Mesendoderm (in vitro differentiated cells): Measurements from ENCODE around the gene CLC.
"Not testable (repeated sequence)": the region's sequence is repeated elsewhere in the genome, so short reads cannot be mapped to it uniquely, and the experiment has no call there.

ENCODE experiments used
- DNase-seq: peaks from one replicate; pipeline ENCODE4 v3.0.0; 2013
- H2AK5ac ChIP-seq: 2 replicates; pipeline ENCODE4 v1.6.1; 2013; ENCODE audit warnings: low read length, inconsistent platforms
- H2BK120ac ChIP-seq: 2 replicates; pipeline ENCODE4 v1.6.1; 2013; ENCODE audit warnings: low read depth, mild to moderate bottlenecking, low read length, moderate library complexity, mixed read lengths
- H2BK15ac ChIP-seq: replicated peaks from 2 replicates; pipeline ENCODE4 v1.6.1; 2013; ENCODE audit warnings: low read depth, mild to moderate bottlenecking, moderate library complexity
- H2BK5ac ChIP-seq: 2 replicates; pipeline ENCODE4 v1.6.1; 2013; ENCODE audit warnings: low read length, inconsistent platforms
- H3K18ac ChIP-seq: 2 replicates; pipeline ENCODE4 v1.6.1; 2013; ENCODE audit warnings: mild to moderate bottlenecking, low read length, mixed read lengths
- H3K23ac ChIP-seq: one replicate; pipeline ENCODE4 v1.6.1; 2013; ENCODE audit warnings: low read length
- H3K27ac ChIP-seq: 2 replicates; pipeline ENCODE4 v1.5.1; 2013; ENCODE audit warnings: low read depth, mild to moderate bottlenecking, inconsistent platforms, low read length, moderate library complexity
- H3K27me3 ChIP-seq: 2 replicates; pipeline ENCODE4 v1.6.1; 2013; ENCODE audit warnings: low read length, control low read depth, mild to moderate bottlenecking, inconsistent platforms; ENCODE audit not compliant: insufficient read depth, poor library complexity
- H3K36me3 ChIP-seq: 2 replicates; pipeline ENCODE4 v1.6.1; 2013; ENCODE audit warnings: low read length, inconsistent platforms; ENCODE audit not compliant: control insufficient read depth, insufficient read depth
- H3K4ac ChIP-seq: one replicate; pipeline ENCODE4 v1.6.1; 2013; ENCODE audit warnings: low read depth, mild to moderate bottlenecking, low read length, moderate library complexity
- H3K4me1 ChIP-seq: 2 replicates; pipeline ENCODE4 v1.6.1; 2013; ENCODE audit warnings: low read depth, low read length, inconsistent platforms; ENCODE audit not compliant: control insufficient read depth
- H3K4me2 ChIP-seq: 2 replicates; pipeline ENCODE4 v1.6.1; 2013; ENCODE audit warnings: low read length
- H3K4me3 ChIP-seq: 2 replicates; pipeline ENCODE4 v1.5.1; 2013; ENCODE audit warnings: mild to moderate bottlenecking, low read length
- H3K56ac ChIP-seq: one replicate; pipeline ENCODE4 v1.6.1; 2013; ENCODE audit warnings: low read length
- H3K79me1 ChIP-seq: 2 replicates; pipeline ENCODE4 v1.6.1; 2013; ENCODE audit warnings: low read length, inconsistent platforms
- H3K79me2 ChIP-seq: 2 replicates; pipeline ENCODE4 v1.6.1; 2013; ENCODE audit warnings: mild to moderate bottlenecking, low read length; ENCODE audit not compliant: control insufficient read depth, insufficient read depth
- H3K9ac ChIP-seq: 2 replicates; pipeline ENCODE4 v1.6.1; 2013; ENCODE audit warnings: low read length, inconsistent platforms
- H4K5ac ChIP-seq: one replicate; pipeline ENCODE4 v1.6.1; 2013; ENCODE audit warnings: low read length
- H4K8ac ChIP-seq: one replicate; pipeline ENCODE4 v1.6.1; 2013; ENCODE audit warnings: low read depth, mild to moderate bottlenecking, control low read depth, low read length, moderate library complexity
- WGBS: extraction: QIAGEN DNeasy Blood & Tissue Kit; methylation state at CpG from one replicate; pipeline ENCODE4 v1.1.7; 2013; ENCODE audit warnings: low lambda C conversion rate, missing lambda C conversion rate; ENCODE audit not compliant: insufficient coverage; ENCODE audit errors: extremely low coverage; 5-methylcytosine and 5-hydroxymethylcytosine counted together

Gene CLC

GRCh38 chr19:39698535-39698934 is 39.3 kb downstream of the CLC start:
- Histone ChIP-seq H3K36me3 (no peaks in the 10 kb centered on the region), H3K4me1 (no peaks in the 10 kb centered on the region), H2BK15ac (no peak overlapping the region), H3K9ac (no peak overlapping the region), H3K4ac (no peak overlapping the region), H3K56ac (no peak overlapping the region), H3K18ac (no peak overlapping the region), H3K4me2 (no peak overlapping the region), H3K27ac (no peak overlapping the region), H3K4me3 (no peak overlapping the region), H3K23ac (no peak overlapping the region), H2BK5ac (no peak overlapping the region), H3K27me3 (no peaks in the 10 kb centered on the region), H3K79me2 (no peaks in the 10 kb centered on the region), H4K5ac (no peak overlapping the region), H3K79me1 (no peaks in the 10 kb centered on the region), H2BK120ac (no peak overlapping the region), H2AK5ac (no peak overlapping the region), H4K8ac (no peak overlapping the region)
- no peak for DNase-seq

- no peak overlapping the region for H3K18ac ChIP-seq
- no peaks in the 10 kb centered on the region for H3K4me1 ChIP-seq
- H3K79me1 ChIP-seq: no peaks in the 10 kb centered on the region
- H3K9ac ChIP-seq: no peak overlapping the region
- H2AK5ac ChIP-seq: no peak overlapping the region
- H3K36me3 ChIP-seq: no peaks in the 10 kb centered on the region
- no peak overlapping the region for H3K4me3 ChIP-seq
- H3K23ac ChIP-seq: no peak overlapping the region
- no peaks in the 10 kb centered on the region for H3K27me3 ChIP-seq
- no peaks in the 10 kb centered on the region for H3K79me2 ChIP-seq
- no peak overlapping the region for H4K5ac ChIP-seq
- no peak overlapping the region for H3K56ac ChIP-seq
- no peak overlapping the region for H3K4me2 ChIP-seq
- no peak overlapping the region for H2BK5ac ChIP-seq
- no peak overlapping the region for H2BK15ac ChIP-seq
- H3K4ac ChIP-seq: no peak overlapping the region
- no peak overlapping the region for H4K8ac ChIP-seq
- H2BK120ac ChIP-seq: no peak overlapping the region
- no peak overlapping the region for H3K27ac ChIP-seq
- no CpG with 5 or more reads among the region's 2 CpGs for WGBS
- peak; percentile 64 for DNase-seq
These were observed 41.4 kb downstream of the CLC start for GRCh38 chr19:39696387-39696786.

GRCh38 chr19:39695759-39696158 is 42.1 kb downstream of the CLC start:
- WGBS: no CpG with 5 or more reads among the region's 2 CpGs

GRCh38 chr19:39692822-39693221 is 45.0 kb downstream of the CLC start:
- H2BK120ac ChIP-seq: no peak overlapping the region
- no peaks in the 10 kb centered on the region for H3K79me2 ChIP-seq
- H3K4me3 ChIP-seq: no peak overlapping the region
- H3K4me2 ChIP-seq: no peak overlapping the region
- H3K79me1 ChIP-seq: no peaks in the 10 kb centered on the region
- no peak overlapping the region for H4K8ac ChIP-seq
- H2BK5ac ChIP-seq: no peak overlapping the region
- no peak overlapping the region for H3K18ac ChIP-seq
- no peak overlapping the region for H2AK5ac ChIP-seq
- no peak overlapping the region for H3K56ac ChIP-seq
- H3K27me3 ChIP-seq: no peaks in the 10 kb centered on the region
- H2BK15ac ChIP-seq: no peak overlapping the region
- no peak overlapping the region for H3K4ac ChIP-seq
- H3K9ac ChIP-seq: no peak overlapping the region
- no peak overlapping the region for H3K27ac ChIP-seq
- no peak overlapping the region for H4K5ac ChIP-seq
- WGBS: no CpG with 5 or more reads among the region's 1 CpG
- no peak for DNase-seq
- no peak overlapping the region for H3K23ac ChIP-seq
- no peaks in the 10 kb centered on the region for H3K4me1 ChIP-seq
- no peaks in the 10 kb centered on the region for H3K36me3 ChIP-seq

More at GRCh38 chr19:39695759-39696158, 42.1 kb downstream of the CLC start:
- H3K36me3 ChIP-seq: no peaks in the 10 kb centered on the region
- H2BK120ac ChIP-seq: no peak overlapping the region
- no peak overlapping the region for H3K23ac ChIP-seq
- H4K8ac ChIP-seq: no peak overlapping the region
- H3K79me1 ChIP-seq: no peaks in the 10 kb centered on the region
- no peak overlapping the region for H3K9ac ChIP-seq
- no peak overlapping the region for H2BK15ac ChIP-seq
- H2BK5ac ChIP-seq: no peak overlapping the region
- H3K18ac ChIP-seq: no peak overlapping the region
- no peaks in the 10 kb centered on the region for H3K79me2 ChIP-seq
- H3K4me2 ChIP-seq: no peak overlapping the region
- H3K27ac ChIP-seq: no peak overlapping the region
- no peak overlapping the region for H4K5ac ChIP-seq
- H3K4me1 ChIP-seq: no peaks in the 10 kb centered on the region
- H3K4me3 ChIP-seq: no peak overlapping the region
- H3K4ac ChIP-seq: no peak overlapping the region
- H3K56ac ChIP-seq: no peak overlapping the region
- DNase-seq: no peak
- H2AK5ac ChIP-seq: no peak overlapping the region
- H3K27me3 ChIP-seq: no peaks in the 10 kb centered on the region

GRCh38 chr19:39692166-39692565 is 45.7 kb downstream of the CLC start:
- Histone ChIP-seq H3K9ac (no peak overlapping the region), H3K23ac (no peak overlapping the region)
- WGBS: no CpG with 5 or more reads among the region's 3 CpGs

GRCh38 chr19:39688637-39689036 is 49.2 kb downstream of the CLC start:
- H3K4me3 ChIP-seq: not testable (repeated sequence)

More at GRCh38 chr19:39692166-39692565, 45.7 kb downstream of the CLC start:
- Histone ChIP-seq H3K27me3 (no peaks in the 10 kb centered on the region), H4K8ac (no peak overlapping the region), H3K18ac (no peak overlapping the region), H2AK5ac (no peak overlapping the region), H3K79me1 (no peaks in the 10 kb centered on the region), H3K4me3 (no peak overlapping the region), H3K36me3 (no peaks in the 10 kb centered on the region), H3K79me2 (no peaks in the 10 kb centered on the region), H3K27ac (no peak overlapping the region), H3K4me1 (no peaks in the 10 kb centered on the region), H4K5ac (no peak overlapping the region), H2BK5ac (no peak overlapping the region), H2BK15ac (no peak overlapping the region), H2BK120ac (no peak overlapping the region), H3K4me2 (no peak overlapping the region), H3K56ac (no peak overlapping the region), H3K4ac (no peak overlapping the region)
- no peak for DNase-seq

More at GRCh38 chr19:39688637-39689036, 49.2 kb downstream of the CLC start:
- not testable (repeated sequence) for H3K27me3 ChIP-seq, H3K23ac ChIP-seq, H3K4me2 ChIP-seq, H3K4ac ChIP-seq, H3K18ac ChIP-seq, H2BK120ac ChIP-seq, DNase-seq, H3K36me3 ChIP-seq, H3K4me1 ChIP-seq, H2BK15ac ChIP-seq, H4K8ac ChIP-seq, H3K79me2 ChIP-seq, H3K56ac ChIP-seq, H4K5ac ChIP-seq, H3K79me1 ChIP-seq, H2AK5ac ChIP-seq, H3K9ac ChIP-seq, H2BK5ac ChIP-seq, H3K27ac ChIP-seq
- no CpG with 5 or more reads among the region's 4 CpGs for WGBS
